Activated CD8-positive, alpha-beta memory T cell treated with anti-CD3 and anti-CD28 coated beads for 36 hours (primary cell): Measurements from ENCODE around the gene IL22RA1. TPM values are rescaled to one million over a fixed set of nuclear protein-coding genes. Genes with fewer than 3 reads are reported as not detected.

Experiments used
- CTCF ChIA-PET: fragments of 350-600 bp; sonication (Branson Sonifier 250); formaldehyde crosslinking; loops from one replicate; lab custom pipeline; 2021; ENCODE audit warnings: antibody characterized with exemption; lab: Charles Lee
- POLR2A ChIA-PET: fragments of 350-600 bp; sonication (Branson Sonifier 250); formaldehyde crosslinking; loops from one replicate; lab custom pipeline; 2021; ENCODE audit warnings: antibody characterized with exemption; lab: Charles Lee
- total RNA-seq, 2 experiments: library from RNA; stranded (reverse); gene quantifications; one replicate each; pipeline ENCODE4 v1.2.3, GENCODE V29; 2021

IL22RA1 gene
- total RNA-seq, 2 experiments from 2014 or later: not detected

- ChIA-PET POLR2A (no interaction called here), CTCF (interaction anchor here (1.5 kb wide), 1 partner anchor 41 kb away, joined by 4 read pairs; no protein-coding TSS in a partner anchor)
These were observed 33.1 kb downstream of the IL22RA1 start for GRCh38 chr1:24109686-24110475.

GRCh38 chr1:24109166-24109483 lies 33.8 kb downstream of the IL22RA1 start:
- ChIA-PET POLR2A (no interaction called here), CTCF (no interaction called here)

GRCh38 chr1:24108334-24109165 lies 34.4 kb downstream of the IL22RA1 start:
- POLR2A ChIA-PET: no interaction called here

DNA sequence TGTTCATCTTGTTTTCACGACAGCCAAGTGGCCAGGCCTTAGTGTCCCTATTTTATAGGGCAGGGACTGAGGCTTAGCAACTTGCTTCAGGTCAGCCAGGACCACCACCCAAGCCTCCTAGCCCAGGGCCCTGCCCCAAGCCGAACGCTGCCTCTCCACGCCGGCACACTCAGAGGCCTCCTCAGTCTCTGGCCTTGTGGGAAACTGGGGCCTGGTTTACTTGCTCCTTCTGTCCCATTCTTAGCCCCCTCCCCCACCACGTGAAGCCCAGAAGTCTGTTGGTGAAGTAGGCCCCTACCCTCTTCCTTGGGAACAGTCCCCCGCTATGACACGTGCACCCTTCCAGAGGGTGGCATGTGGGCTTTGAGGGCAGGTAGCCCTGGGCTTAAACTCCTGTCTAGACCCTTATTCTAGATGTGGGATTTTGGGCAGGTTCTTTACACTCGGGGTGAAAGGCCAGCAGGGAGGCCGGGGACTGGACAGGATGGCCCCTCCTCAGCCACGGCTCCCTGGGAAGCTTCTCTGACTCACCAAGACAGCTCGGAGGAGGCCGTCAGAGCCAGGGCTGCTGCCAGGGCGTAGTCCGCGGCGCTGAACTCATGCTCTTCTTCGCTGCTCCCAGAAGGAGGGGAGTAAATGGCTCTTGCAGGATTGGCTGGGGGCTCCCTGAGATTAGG lies 35.3 kb downstream of the IL22RA1 start:
- POLR2A ChIA-PET: no interaction called here
- CTCF ChIA-PET: no interaction called here

More at GRCh38 chr1:24108334-24109165, 34.4 kb downstream of the IL22RA1 start:
- CTCF ChIA-PET: no interaction called here

DNA sequence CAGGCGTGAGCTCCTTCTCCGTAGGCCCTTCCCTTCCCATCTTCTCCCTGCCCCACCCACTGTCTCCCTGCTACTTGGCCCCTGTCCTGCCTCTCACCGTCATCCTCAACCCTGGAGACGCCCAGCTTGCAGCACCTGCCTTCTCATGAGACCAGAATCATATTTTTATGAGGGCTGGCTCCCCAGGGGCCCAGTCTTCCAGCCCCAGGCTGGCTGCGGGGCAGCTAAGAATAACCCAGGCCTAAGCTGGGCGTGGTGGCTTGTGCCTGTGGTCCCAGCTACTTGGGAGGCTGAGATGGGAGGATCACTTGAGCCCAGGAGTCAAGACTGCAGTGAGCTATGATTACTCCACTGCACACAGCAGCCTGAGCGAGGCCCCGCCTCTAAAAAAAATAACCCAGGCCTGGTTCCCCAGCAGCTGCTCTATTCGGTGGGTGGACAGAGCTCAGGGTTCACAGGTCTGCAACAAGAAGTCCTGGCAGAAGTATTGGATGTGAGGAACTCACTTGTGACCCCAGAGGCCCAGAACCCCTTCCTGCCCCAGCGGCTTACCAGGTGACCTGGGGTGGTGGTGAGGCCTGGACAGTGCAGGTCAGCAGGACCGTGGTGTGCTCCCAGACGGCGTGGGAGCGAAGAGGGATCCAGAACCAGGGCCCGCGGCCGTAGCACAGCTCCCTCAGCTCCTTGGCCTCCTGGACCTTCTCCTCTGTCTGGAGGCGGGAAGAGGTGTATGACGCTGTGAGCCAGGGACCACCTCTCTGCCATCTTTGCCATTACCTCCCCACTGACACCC lies 37.4 kb downstream of the IL22RA1 start:
- ChIA-PET CTCF (no interaction called here), POLR2A (no interaction called here)

DNA sequence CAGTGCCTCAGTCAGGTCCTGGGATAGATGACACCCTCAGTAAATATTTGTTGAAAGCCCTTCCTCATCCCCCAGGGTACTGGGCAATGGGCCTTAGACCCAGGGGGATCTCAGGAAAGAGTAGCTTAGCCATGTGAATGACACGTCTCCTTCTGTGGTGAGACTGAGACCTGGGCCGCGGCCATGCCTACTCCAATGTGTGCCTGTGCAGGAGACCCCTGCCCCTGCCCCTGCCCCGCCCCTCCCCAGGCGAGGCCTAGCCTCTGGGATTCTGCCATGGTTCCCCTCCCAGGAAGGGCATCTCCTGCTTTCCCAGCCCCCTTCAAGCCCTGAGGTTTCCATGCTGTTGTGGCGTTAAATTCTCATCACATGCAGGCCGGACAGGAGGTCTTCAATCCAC lies 38.1 kb downstream of the IL22RA1 start:
- POLR2A ChIA-PET: no interaction called here
- CTCF ChIA-PET: no interaction called here

GRCh38 chr1:24103879-24104278 lies 39.1 kb downstream of the IL22RA1 start:
- POLR2A ChIA-PET: no interaction called here
- CTCF ChIA-PET: interaction anchor here (0.6 to 1.5 kb wide), 2 partner anchors 33 to 666 kb away, joined by 4 to 5 read pairs; no protein-coding TSS in a partner anchor

GRCh38 chr1:24103408-24103807 lies 39.5 kb downstream of the IL22RA1 start:
- POLR2A ChIA-PET: no interaction called here
- CTCF ChIA-PET: interaction anchor here (0.6 to 1.5 kb wide), 2 partner anchors 32 to 666 kb away, joined by 4 to 5 read pairs; no protein-coding TSS in a partner anchor

- POLR2A ChIA-PET: no interaction called here
- CTCF ChIA-PET: interaction anchor here (1.5 kb wide), 1 partner anchor 32 kb away, joined by 4 read pairs; no protein-coding TSS in a partner anchor
These were observed 40.0 kb downstream of the IL22RA1 start for GRCh38 chr1:24102961-24103360.

- CTCF ChIA-PET: no interaction called here
- POLR2A ChIA-PET: no interaction called here
These were observed 40.9 kb downstream of the IL22RA1 start for GRCh38 chr1:24101796-24102586.

DNA sequence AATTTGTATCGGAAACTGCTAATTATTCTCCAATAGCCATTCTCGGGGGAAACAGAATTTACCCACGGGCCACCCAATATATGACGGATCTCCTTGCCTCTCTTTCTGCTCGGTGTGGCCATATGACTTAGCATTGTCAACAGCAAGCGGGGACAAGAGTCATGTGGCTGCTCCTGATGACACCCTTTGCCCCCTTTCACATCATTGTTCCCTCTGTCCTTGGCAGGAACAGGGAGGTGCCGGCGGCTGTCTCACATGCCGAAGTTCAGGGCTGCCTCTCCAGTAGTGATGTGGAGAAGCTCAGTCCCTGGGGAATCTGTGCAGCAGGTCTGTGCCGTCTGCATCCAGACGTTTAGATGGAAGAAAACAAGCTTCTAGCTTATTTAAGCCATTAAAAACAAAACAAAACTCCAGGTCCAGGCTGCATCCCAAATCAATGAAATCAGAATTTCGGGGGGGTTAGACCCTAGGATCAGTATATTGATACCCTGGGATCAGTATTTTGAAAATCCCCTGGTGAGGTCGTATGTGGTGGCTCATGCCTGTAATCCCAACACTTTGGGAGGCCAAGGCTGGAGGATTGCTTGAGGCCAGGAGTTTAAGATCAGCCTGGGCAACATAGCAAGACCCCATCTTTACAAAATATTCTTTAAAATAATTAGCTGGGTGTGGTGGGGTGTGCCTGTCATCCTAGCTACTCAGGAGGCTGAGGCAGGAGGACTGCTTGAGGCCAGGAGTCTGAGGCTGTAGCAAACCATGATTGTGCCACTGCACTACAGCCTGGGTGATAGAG lies 41.8 kb downstream of the IL22RA1 start:
- POLR2A ChIA-PET: no interaction called here

GRCh38 chr1:24098943-24099638 lies 43.8 kb downstream of the IL22RA1 start:
- CTCF ChIA-PET: no interaction called here
- POLR2A ChIA-PET: no interaction called here

More for the DNA sequence above, 41.8 kb downstream of the IL22RA1 start:
- CTCF ChIA-PET: no interaction called here

- CTCF ChIA-PET: no interaction called here
- POLR2A ChIA-PET: no interaction called here
These were observed 44.8 kb downstream of the IL22RA1 start for GRCh38 chr1:24098102-24098501.

DNA sequence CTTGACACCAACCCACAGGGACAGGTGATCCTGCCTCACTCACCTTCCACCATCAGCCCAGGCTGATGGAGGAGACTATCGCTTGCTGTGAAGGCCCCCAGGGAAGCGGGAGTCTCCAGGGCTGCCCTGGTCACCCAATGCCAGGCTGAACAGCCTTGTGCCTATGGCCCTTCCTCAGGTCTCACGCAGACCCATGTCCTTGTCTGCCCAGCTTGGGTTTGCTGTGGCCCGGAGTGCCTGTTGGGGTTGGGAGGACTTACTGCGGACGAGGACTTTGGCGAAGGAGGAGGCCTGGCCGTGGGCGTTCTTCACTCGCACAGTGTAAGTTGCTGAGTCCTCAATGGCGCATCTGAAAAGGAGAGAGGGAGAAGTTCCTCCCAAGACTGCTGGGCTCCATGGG lies 45.3 kb downstream of the IL22RA1 start:
- POLR2A ChIA-PET: no interaction called here
- CTCF ChIA-PET: no interaction called here

- CTCF ChIA-PET: no interaction called here
- POLR2A ChIA-PET: no interaction called here
These were observed 46.2 kb downstream of the IL22RA1 start for GRCh38 chr1:24096739-24097103.

GRCh38 chr1:24096009-24096738 lies 46.8 kb downstream of the IL22RA1 start:
- POLR2A ChIA-PET: no interaction called here
- CTCF ChIA-PET: no interaction called here
